ENCODE data around the gene C16orf90.
A peak's percentile ranks its signal among the peaks of the same experiment; 100 is the strongest.
"Not testable (repeated sequence)": the region's sequence is repeated elsewhere in the genome, so short reads cannot be mapped to it uniquely, and the experiment has no call there.

Gene C16orf90

DNA sequence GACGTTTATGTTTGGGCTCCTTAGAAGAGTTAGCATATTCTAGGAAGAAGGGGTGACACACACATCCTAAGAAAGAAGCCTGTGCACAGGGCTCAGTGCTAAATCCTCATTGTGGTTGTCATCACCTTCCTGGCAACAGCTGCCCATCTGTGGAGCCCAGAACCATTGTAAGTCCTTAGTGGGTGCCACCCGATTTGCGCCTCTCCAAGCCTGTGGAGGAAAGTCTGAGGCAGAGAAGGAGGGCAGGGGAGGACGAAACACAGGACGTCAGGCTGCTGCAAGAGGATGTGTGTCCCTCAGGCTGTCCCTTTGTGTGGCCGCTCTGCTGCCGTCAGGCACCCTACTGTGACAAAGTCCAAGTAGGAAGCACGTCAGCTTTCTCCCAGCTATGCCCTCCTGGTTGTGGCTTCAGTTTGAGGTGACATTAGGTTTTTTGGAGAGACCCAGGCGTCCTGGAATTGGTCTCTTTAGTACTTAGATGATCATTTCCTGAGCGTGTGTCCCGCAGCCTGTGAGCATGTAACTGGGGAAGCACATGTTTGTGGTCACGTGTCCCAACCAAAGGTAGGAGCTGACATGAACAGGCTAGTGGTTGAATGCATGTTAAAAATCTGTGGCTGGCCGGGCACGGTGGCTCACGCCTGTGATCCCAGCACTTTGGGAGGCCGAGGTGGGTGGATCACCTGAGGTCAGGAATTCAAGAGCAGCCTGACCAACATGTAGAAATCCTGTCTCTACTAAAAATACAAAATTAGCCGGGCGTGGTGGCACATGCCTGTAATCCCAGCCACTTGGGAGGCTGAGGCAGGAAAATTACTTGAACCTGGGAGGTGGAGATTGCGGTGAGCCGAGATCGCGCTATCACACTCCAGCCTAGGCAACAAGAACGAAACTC, 16.2 kb upstream of the C16orf90 start:
- DNase-seq (ENCODE audit: low spot score), result no peak

DNA sequence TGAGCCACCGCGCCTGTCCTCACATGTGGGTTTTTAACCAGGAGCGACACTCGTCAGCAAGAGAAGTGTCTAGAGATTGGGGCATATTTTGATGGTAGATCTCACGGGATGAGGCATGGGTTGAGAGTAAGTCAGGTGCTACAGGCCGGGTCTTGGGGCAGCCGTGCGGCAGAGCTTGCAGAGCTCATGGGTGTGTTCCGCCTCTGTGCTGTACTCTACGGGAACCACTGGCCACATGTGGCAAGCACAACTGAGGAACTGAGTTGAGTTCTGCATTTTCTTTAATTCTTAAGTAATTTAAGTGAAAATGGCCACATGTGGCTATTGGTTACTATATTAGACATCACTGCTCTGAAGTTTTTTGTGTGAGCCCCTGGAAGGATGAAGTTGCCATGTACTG, 15.1 kb upstream of the C16orf90 start:
- no peak for DNase-seq (ENCODE audit: low spot score)

DNA sequence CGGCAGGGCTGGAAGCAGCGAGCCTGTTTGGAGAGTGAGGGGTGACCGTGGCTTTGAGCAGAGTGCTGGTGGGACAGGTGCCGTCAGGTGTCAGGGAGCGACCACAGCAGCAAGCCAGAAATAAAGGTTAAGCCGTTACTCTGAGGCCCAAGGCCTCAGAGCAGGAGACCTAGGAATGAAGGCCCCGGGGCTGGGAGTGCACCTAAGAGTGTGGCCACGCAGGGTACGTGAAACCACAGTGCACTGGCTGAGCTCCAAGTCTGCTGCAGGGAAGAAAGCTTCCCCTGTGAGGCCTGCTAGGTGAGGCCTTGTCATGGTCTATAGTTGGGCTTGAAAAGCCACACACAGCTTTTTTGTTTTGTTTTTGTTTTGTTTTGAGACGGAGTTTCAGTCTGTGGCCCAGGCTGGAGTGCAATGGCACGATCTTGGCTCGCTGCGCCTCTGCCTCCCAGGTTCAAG, 14.2 kb upstream of the C16orf90 start:
- no peak for DNase-seq (ENCODE audit: low spot score)

DNA sequence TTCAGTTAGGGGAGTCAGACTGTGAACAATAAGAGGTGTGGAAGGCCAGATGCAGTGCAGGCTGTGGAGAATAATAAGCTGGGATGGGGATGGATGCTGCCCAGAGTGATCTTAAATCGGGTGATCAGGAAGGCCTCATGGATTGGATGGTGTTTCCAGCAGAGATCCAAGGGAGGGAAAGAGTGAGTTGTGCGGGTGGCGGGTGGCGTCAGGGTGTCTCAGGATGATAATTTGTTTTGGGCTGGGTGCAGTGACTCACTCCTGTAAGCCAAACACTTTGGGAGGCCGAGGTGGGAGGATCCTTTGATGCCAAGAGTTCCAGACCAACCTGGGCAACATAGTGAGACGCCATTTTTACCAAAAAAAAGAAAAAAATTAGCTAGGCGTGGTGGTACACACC, 13.4 kb upstream of the C16orf90 start:
- no peak for DNase-seq (ENCODE audit: low spot score)

DNA sequence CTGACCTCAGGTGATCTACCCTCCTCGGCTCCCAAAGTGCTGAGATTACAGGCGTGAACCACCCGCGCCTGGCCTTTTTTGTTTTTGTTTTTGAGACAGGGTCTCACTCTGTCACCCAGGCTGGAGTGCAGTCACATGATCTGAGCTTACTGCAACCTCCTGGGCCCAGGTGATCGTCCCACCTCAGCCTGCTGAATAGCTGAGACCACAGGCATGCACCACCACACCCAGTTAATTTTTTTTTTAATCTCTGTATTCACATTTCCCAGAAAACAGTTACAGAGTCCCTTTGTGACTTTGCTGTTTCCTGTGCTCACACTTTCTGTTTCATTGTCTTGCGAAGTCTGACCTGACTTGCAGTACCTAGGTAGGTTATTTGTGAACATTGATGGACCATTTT, 8.2 kb upstream of the C16orf90 start:
- DNase-seq (ENCODE audit: low spot score), result no peak

DNA sequence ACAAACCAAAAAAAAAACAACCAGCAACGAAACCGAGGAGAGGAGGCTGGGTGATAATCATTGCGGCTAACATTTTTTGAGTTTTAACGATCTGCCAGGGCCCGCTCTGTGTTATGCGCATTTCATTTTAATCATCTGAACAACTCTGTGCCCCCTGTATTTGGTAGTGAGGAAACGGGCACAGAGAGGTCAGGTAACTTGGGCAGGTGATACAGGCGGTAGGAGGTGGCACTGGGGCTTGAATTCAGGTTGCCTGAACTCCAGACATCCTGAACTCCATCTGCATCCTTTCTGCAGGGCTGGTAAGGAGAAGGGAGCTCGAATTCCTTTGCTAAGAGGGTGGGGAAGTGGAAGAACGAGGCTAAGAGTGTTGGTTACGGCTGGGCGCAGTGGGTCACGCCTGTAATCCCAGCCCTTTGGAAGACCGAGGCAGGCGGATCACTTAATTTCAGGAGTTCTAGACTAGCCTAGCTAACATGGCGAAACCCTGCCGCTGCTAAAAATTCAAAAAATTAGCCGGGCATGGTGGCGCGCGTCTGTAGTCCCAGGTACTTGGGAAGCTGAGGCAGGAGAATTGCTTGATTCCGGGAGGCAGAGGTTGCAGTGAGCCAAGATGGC, 6.6 kb upstream of the C16orf90 start:
- no peak for DNase-seq (ENCODE audit: low spot score)

DNA sequence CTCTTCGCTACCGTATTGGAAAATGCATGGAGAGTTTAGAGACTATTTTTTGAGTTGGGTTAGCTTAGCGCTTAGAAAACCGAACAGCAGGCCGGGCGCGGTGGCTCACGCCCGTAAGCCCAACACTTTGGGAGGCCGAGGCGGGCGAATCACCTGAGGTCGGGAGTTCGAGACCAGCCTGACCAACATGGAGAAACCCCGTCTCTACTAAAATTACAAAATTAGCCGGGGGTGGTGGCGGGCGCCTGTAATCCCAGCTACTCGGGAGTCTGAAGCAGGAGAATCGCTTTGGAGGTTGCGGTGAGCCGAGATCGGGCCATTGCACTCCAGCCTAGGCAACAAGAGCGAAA, 6.1 kb upstream of the C16orf90 start:
- DNase-seq (ENCODE audit: low spot score), result not testable (repeated sequence)

DNA sequence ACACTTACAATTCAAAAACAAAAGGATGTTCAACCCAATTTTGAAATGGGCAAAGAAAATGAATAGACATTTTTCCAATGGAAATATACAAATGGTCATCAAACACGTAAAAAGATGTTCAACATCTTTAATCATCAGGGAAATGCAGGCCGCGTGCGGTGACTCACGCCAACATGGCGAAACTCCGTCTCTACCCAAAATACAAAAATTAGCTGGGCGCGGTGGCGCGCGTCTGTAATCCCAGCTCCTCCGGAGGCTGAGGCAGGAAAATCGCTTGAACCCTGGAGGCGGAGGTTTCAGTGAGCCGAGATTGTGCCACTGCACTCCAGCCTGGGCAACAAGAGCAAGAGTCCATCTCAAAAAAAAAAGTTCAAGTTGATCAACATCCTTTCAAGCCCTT, 3.7 kb upstream of the C16orf90 start:
- DNase-seq (ENCODE audit: low spot score), result no peak

DNA sequence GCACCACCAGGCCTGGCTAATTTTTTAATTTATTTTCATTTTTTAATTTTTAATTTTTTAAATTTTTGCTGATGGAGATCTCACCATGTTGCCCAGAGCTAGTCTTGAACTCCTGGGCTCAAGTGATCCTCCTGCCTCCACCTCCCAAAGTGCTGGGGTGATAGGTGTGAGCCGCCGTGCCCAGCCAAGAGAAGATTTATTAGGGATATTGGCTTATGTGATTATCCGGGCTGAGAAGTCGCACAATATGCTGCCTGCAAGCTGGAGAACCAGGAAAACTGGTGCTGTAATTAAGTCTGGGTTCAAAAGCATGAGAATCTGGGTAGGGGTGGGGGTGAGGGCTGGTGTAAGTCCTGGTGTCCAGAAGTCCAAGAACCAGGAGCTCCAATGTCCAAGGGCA, 2.5 kb upstream of the C16orf90 start:
- no peak for DNase-seq (ENCODE audit: low spot score)

DNA sequence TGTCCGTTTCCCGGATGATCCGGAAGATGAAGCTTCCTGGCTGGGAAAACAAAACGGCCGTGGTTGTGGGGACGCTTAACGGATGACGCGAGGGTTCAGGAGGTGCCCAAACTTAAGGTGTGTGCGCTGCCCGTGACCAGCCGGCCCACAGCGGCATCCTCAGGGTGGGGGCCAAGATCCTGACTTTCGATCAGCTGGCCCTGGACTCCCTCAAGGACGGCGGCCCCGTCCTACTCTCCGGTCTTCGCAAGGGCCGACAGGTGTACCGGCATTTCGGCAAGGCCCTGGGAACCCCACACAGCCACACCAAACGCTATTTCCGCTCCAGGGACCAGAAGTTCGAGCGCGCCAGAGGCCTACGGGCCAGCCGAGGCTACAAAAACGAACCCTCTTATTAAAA, 1.1 kb upstream of the C16orf90 start:
- no peak for DNase-seq (ENCODE audit: low spot score)

DNA sequence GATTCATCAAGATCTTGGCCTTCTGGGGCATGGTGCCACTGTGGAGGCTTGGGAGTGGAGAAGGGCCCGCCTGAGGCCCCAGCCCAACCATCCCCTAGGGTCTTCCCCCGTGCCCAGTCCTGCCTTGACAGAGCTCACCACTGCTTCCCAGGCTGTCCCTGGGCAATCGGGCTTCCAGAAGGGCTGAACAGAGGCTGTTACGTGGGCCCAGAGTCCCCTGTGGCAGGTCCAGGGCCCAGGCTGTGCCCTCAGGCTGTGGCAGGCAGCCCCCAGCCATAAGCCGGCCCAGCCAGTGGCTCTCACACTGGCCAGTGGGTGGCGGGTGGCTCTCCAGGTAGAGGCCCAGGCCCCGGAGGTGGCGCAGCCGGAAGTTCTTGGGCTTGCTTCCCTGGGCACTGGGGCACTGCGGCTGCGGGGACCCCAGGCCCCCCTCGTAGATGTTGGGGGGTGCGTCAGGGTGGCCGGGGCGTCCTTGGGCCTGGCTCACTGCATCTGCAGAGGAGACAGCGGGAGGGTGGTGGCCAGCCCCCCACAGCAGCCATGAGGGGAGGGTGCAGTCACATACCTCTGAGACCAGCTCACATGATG, 809 bp downstream of the C16orf90 start:
- no peak for DNase-seq (ENCODE audit: low spot score)

DNA sequence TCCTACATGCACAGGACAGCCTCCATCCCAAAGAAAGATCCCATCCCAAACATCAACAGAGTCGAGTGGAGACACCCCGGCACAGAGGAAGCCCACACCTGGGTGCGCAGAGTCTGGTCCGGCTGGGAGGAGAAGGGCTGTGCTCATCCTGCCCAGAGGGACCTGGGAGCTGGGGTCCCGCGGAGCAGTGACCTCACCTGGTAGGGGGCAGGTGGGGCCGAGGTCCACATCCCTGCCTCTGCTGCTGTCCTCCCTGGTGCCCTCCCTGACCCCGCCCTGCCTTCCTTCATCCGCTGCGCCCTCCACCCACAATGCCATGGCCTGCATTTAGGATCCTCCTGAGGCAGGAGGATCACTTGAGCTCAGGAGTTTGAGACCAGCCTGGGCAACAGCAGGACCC, 2.9 kb downstream of the C16orf90 start:
- no peak for DNase-seq (ENCODE audit: low spot score)

DNA sequence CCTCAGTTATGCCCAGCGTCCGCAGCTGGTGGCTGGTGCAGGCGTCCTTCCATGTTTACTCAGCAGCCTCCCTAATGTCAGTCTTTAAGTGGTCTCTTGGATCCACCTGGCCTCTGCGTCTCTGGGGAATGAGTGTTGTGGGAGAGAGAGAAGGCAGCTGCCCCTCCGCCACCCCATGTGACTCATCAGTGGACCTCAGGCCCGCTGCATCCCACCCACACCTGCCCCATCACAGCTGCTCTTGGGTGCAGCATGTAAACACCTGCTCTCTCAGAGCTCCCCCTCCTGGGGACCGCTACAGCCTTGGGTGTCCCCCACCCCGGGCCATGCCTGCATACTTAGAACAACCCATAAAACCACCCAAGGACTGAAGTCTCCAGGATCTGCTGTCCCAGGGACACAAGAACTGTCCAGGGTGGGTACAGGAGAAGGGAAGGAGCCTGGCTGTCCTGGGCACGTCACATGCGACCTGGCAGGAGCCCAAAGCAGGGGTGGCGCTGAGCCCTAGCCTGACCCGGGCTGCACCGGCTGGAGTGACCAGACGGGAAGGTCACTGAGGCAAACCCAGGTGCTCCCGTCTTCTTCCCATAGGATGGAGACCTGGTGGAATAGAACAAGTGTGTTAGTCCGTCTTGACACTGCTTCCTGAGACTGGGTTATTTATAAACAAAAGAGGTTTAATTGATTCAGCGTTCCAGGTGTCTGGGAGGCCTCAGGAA, 4.2 kb downstream of the C16orf90 start:
- no peak for DNase-seq (ENCODE audit: low spot score)

DNA sequence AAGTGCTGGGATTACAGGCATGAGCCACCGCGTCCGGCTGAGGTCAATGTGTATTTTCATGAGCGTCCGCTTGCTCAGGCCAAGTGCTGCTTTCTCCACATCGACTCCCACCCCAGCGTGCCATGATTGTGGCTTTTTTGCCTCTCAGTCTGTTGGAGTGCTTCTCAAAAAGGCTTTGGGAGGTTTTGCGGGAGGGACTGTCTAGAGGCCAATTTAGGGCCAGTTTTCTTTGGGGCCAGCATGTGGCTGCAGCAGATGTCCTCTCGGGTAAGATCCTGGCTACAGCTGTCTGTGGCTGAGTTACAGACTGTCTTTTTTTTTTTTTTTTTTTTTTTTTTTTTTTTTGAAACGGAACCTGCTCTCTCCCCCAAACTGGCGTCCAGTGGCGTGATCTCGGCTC, 6.5 kb downstream of the C16orf90 start:
- DNase-seq (ENCODE audit: low spot score), result no peak

DNA sequence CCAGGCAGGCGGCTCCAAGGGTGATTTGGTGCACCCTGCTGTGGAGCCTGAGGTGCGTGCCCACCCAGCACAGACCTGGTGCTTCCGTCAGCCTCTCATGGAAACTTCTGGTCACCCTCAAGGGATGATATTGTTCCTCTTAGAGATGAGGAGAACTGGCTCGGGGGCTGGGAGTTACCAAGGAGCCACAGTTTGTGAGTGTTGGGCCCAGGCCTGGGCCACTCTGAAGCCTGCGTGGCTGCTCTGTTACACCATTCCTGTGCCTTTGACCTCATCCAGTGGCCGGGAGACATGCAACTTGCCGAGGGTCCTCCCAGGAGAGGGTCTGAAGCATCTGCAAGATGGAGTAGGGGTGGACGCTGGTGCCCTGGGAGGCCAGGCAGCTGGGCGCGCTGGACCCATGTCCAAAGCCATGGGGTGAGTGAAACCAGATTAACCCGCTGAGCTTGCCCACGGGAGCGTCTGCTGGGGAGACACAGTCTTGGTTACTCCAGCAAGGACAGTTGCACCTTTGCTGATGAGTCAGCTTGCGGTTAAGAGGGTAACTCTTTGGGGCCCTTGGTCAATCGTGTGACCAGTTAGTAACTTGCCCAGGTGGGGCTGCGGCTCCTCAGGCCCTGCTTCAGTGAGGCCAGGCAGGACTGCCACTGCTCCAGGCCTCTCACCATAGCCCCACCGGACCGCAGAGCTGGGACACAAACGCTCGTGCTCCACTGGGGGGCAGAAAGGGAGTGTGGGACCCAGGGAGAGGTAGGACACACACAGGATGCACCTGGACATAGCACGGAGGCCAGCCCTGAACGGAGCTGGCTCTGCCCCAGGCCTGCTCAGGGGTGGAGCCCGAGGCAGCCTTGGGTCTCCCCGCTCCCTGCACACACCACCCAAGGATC, 7.5 kb downstream of the C16orf90 start:
- DNase-seq (ENCODE audit: low spot score), result no peak

DNA sequence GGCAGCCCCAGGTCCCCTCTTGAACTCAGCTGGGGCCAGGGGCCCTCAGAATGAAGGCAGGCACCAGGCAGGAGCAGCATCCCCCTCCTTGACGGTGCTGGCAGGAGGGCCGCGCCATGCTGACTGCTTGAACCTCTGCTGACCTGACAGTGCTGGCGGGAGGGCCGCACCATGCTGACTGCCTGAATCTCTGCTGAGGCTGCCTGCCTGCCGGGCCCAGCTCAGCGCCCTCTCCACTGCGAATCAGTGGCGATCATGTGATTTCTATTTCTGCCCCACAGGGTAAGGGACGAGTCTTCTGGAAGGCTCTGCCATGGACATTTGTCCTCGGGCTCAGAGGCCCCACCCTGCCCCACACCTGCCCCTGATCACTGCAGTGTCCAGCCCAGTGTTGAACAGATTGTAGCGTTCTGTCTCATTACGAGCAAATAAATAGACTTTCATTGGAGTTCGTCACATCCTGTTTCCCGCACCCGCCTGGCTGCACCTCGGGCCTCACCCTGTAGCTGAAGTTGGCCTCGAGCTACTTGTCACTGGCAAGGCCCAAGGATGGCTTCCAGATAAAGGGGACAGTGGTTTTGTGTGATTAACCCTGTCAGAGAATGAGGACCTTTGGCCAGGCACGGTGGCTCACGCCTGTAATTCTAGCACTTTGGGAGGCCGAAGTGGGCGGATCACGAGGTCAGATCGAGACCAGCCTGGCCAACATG, 8.6 kb downstream of the C16orf90 start:
- no peak for DNase-seq (ENCODE audit: low spot score)

DNA sequence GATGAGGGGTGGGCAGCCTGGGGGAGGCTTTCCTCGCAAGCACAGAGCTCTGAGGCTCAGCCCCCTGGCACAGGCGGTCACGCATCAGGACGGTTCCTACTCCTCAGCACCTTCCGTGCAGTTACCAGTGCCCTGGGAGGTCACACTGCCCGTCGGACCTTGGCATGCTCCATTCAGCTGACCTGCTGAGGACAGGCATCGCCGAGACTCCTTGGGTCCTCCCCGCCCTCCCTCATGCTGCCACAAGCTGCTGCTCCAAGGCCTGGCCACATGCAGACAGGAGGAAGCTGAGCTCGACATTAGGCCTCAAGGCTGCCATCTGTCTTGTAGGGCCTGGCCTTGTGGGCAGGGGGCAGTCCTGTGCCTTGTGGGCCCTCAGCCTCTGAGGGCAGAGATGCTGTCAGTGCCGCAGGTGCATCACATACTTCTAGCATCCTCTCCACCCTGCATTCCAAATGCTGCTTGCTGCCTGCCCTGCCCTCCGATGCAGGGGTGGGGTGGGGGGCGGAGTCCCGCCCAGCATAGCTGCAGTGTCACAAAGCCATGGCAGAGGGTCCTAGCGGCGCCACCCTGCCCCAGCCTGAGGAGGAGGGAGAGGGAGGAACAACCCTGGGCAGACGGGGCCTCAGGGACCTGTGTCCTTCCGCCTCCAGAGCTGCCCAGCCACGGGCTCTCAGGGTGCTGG, 9.3 kb downstream of the C16orf90 start:
- no peak for DNase-seq (ENCODE audit: low spot score)

DNA sequence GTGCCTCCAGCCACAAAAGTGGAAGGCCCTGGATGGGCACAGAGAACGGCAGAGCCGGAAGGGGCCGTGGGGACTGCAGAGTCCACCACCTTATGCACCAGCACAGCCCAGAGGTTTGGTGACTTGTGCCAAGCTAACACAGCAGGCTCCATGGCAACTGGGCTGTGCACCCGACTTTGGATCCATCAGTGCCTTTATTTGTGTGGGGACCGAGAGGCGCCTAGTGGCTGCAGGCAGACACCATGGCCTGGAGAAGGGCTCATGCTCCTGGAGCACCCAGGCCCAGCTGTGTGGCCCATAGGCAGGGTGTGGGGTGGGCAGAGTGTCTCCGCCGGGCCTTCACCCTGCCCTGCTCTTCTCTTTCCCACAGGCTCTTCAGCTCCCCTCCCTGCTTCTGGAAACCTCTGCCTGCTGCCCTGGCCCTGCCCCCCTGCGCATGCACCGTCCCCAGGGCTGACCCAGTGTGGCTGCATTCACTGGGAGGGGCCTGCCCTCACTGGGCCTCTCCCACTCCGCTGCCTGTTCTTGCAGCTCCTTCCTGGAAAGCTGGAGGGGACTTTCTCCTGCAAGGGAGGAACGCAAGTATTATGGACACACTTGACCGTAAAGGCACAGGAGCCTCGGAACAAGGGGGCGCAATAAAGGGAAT, 10.1 kb downstream of the C16orf90 start:
- DNase-seq (ENCODE audit: low spot score), result no peak

DNA sequence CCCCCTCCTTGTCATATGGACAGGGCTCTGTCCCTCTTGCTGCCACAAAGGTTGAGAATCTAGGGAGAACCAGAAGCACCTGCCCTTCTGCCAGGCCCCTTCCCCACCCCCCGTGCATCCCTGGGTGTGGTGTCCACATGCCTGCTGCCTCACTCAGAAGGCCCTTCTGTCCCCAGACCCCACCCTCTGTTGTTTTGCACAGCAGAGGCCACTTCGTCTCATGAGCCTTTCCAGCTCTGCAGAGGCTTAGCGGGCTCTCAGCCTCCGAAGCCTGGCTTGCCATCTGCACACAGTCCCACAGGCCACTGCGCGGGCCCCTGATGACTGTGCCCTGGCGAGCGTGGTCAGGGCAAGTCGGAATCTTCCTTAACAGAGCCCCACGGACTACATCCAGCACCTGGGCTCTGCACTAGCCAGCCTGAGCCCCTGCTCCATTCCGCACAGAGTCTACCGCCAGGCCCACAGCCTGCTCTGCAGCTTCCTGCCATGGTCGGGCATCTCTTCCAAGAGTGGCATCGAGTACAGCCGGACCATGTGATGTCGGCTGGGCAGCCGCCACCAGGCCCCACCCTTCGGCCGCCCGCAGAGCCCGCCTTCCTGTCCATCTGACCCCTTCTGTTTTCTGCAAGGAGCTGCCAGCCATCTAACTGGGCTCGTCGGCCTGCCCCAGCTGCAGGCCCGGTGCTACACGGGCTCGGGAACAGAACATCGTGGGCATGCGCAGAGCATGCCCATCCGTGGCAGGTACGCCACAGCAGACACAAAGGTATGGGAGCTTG, 10.8 kb downstream of the C16orf90 start:
- DNase-seq (ENCODE audit: low spot score), result peak; percentile 40

Measured in Ammon's horn (tissue), 1 donor.